Lung (tissue), 12 donors: ENCODE measurements around the gene RACGAP1. TPM values are rescaled to one million over a fixed set of nuclear protein-coding genes. Genes with fewer than 3 reads are reported as not detected.

Source experiments
- ATAC-seq: fragments of 200-7000 bp; cut with Tn5 transposase; one replicate; pipeline ENCODE4 v1.9.1; 2020; ENCODE audit warnings: moderate number of reproducible peaks; ENCODE audit not compliant: insufficient read depth, low FRiP score
- DNase-seq, 3 donors: peaks; one replicate each; pipeline ENCODE4 v3.0.0-alpha.2; 2013 to 2017
- H3K27ac ChIP-seq, 2 donors: one replicate each; pipeline ENCODE4 v1.5.1; 2013; ENCODE audit warnings: mild to moderate bottlenecking in 2 of 2, moderate library complexity in 2 of 2, control low read depth in 1 of 2, inconsistent platforms in 1 of 2, low read depth in 1 of 2, low read length in 1 of 2
- H3K27me3 ChIP-seq, 3 donors: one replicate each; pipeline ENCODE4 v1.5.1; 2013; ENCODE audit warnings: low read length in 2 of 3; ENCODE audit not compliant: control insufficient read depth in 3 of 3, insufficient read depth in 3 of 3
- H3K36me3 ChIP-seq, 4 donors: one replicate each; pipeline ENCODE4 v1.5.1; 2013; ENCODE audit warnings: low read length in 4 of 4, mild to moderate bottlenecking in 1 of 4, moderate library complexity in 1 of 4; ENCODE audit not compliant: control insufficient read depth in 4 of 4, insufficient read depth in 4 of 4
- H3K4me1 ChIP-seq, 5 donors: one replicate each; pipeline ENCODE4 v1.5.1; 2013; ENCODE audit warnings: low read length in 5 of 5, mild to moderate bottlenecking in 2 of 5, moderate library complexity in 1 of 5; ENCODE audit not compliant: control insufficient read depth in 5 of 5, insufficient read depth in 5 of 5
- H3K4me3 ChIP-seq: one replicate; pipeline ENCODE4 v1.5.1; 2013; ENCODE audit warnings: mild to moderate bottlenecking, control low read depth, moderate library complexity
- H3K9ac ChIP-seq, 2 donors: one replicate each; pipeline ENCODE4 v1.5.1; 2013; ENCODE audit warnings: low read length in 2 of 2, control low read depth in 1 of 2; ENCODE audit not compliant: insufficient read depth in 1 of 2
- H3K9me3 ChIP-seq, 4 donors: one replicate each; pipeline ENCODE4 v1.5.1; 2013; ENCODE audit warnings: low read length in 3 of 4, mild to moderate bottlenecking in 1 of 4, moderate library complexity in 1 of 4; ENCODE audit not compliant: control insufficient read depth in 4 of 4, insufficient read depth in 3 of 4
- CTCF ChIP-seq: IDR thresholded peaks from 2 replicates; pipeline ENCODE4 v1.5.1; 2012; ENCODE audit warnings: mild to moderate bottlenecking; ENCODE audit errors: control extremely low read depth, extremely low read depth
- WGBS, 2 donors: extraction: QIAGEN DNeasy Blood & Tissue Kit; methylation state at CpG; one replicate each; pipeline ENCODE4 v1.1.7; 2013; 5-methylcytosine and 5-hydroxymethylcytosine counted together
- polyA plus RNA-seq, 2 donors: library from polyadenylated mRNA; stranded (reverse); fragments of 200-250 nt; gene quantifications; one replicate each; pipeline ENCODE4 v1.2.1, GENCODE V29; 2013
- total RNA-seq, 2 donors: library from RNA; depleted of rRNA in 1 of 2; stranded (reverse); fragments of >200 nt in 1 of 2; gene quantifications; one replicate each; pipeline ENCODE4 v1.2.1, GENCODE V29; 2014 to 2021
- donor health status: control.
- donor health status: control.
- donor health status: Bipolar disorder and iron deficiency.
- donor health status: healthy.
- donor health status: DM: yes; HTN: yes; CAD: no.

The RACGAP1 gene
- total and polyA plus RNA-seq, 4 donors: 3.8 to 26.8 (median 10.2) TPM

GRCh38 chr12:49941556-49942511, 83.5 kb downstream of the RACGAP1 start:
- Histone ChIP-seq H3K27me3 (peaks cover 0 to 6% (median 0%) of the 10 kb centered on the region in 3 donors), H3K9me3 (no peaks in the 10 kb centered on the region), H3K9ac (no peak overlapping the region), H3K4me3 (no peak overlapping the region), H3K27ac (no peak overlapping the region), H3K36me3 (no peaks in the 10 kb centered on the region), H3K4me1 (peaks cover 0 to 17% (median 0%) of the 10 kb centered on the region in 5 donors)
- no peak for TF ChIP-seq CTCF
- 84 to 85% methylated on average over 13 of the region's 13 CpGs for WGBS, 2 donors
- ATAC-seq (no peak), DNase-seq (no peak)

GRCh38 chr12:49939707-49940106, 85.6 kb downstream of the RACGAP1 start:
- Histone ChIP-seq H3K9me3 (no peaks in the 10 kb centered on the region), H3K27me3 (peaks cover 0 to 3% (median 0%) of the 10 kb centered on the region in 3 donors), H3K9ac (no peak overlapping the region), H3K27ac (no peak overlapping the region), H3K4me3 (no peak overlapping the region), H3K4me1 (peaks cover 0 to 10% (median 0%) of the 10 kb centered on the region in 5 donors), H3K36me3 (no peaks in the 10 kb centered on the region)
- DNase-seq: no peak
- TF ChIP-seq CTCF: no peak
- ATAC-seq: no peak
- WGBS, 2 donors: 89 to 92% methylated on average over 1 of the region's 1 CpG

GRCh38 chr12:49939307-49939706, 86.0 kb downstream of the RACGAP1 start:
- Histone ChIP-seq H3K9ac (no peak overlapping the region), H3K36me3 (no peaks in the 10 kb centered on the region), H3K27me3 (no peaks in the 10 kb centered on the region), H3K4me1 (peaks cover 0 to 10% (median 0%) of the 10 kb centered on the region in 5 donors), H3K27ac (no peak overlapping the region), H3K4me3 (no peak overlapping the region), H3K9me3 (no peaks in the 10 kb centered on the region)
- ATAC-seq (no peak), DNase-seq (peak in 1 of 3 donors; percentile 34)
- no peak for TF ChIP-seq CTCF

Other genes with a start within 250 kb of the RACGAP1 start
- gene NCKAP5L, start 197.1 kb downstream of the RACGAP1 start, total RNA-seq: 10 to 100 TPM; 20.9 to 30.8 TPM
- 10 to 100 TPM; 15.7 to 19.2 TPM for gene NCKAP5L, start 197.1 kb downstream of the RACGAP1 start, polyA plus RNA-seq
- gene BCDIN3D, start 182.4 kb downstream of the RACGAP1 start, total RNA-seq: 1 to 10 TPM; 2.6 to 4.4 TPM
- 1 to 10 TPM; 2.6 to 3.4 TPM for gene BCDIN3D, start 182.4 kb downstream of the RACGAP1 start, polyA plus RNA-seq
- gene FAIM2, start 121.6 kb downstream of the RACGAP1 start, total RNA-seq: 1 to 10 TPM in 1 of 2 donors, under 1 TPM in 1; 0.57 to 1.4 TPM
- gene FAIM2, start 121.6 kb downstream of the RACGAP1 start, polyA plus RNA-seq: under 1 TPM; 0.46 to 0.53 TPM
- gene AQP2, start 74.8 kb downstream of the RACGAP1 start, total RNA-seq: not detected
- gene AQP2, start 74.8 kb downstream of the RACGAP1 start, polyA plus RNA-seq: not detected
- gene AQP5, start 63.6 kb downstream of the RACGAP1 start, total RNA-seq: 10 to 100 TPM in 1 of 2 donors, 1 to 10 TPM in 1; 7.5 to 39.7 TPM
- 10 to 100 TPM; 30.8 to 57.1 TPM for gene AQP5, start 63.6 kb downstream of the RACGAP1 start, polyA plus RNA-seq
- under 1 TPM; 0.31 to 0.40 TPM for gene AQP6, start 52.5 kb downstream of the RACGAP1 start, total RNA-seq
- under 1 TPM; 0.03 to 0.06 TPM for gene AQP6, start 52.5 kb downstream of the RACGAP1 start, polyA plus RNA-seq
- gene ASIC1, start 32.1 kb upstream of the RACGAP1 start, total RNA-seq: 1 to 10 TPM; 2.0 TPM
- under 1 TPM; 0.41 to 0.69 TPM for gene ASIC1, start 32.1 kb upstream of the RACGAP1 start, polyA plus RNA-seq
- gene SMARCD1, start 59.8 kb upstream of the RACGAP1 start, total RNA-seq: 10 to 100 TPM; 56.6 to 58.8 TPM
- 10 to 100 TPM; 11.9 to 26.6 TPM for gene SMARCD1, start 59.8 kb upstream of the RACGAP1 start, polyA plus RNA-seq
- gene GPD1, start 78.5 kb upstream of the RACGAP1 start, total RNA-seq: 10 to 100 TPM in 1 of 2 donors, not detected in 1; 20.0 TPM
- 1 to 10 TPM; 1.7 to 9.9 TPM for gene GPD1, start 78.5 kb upstream of the RACGAP1 start, polyA plus RNA-seq
- 10 to 100 TPM; 31.2 to 62.7 TPM for gene COX14, start 86.7 kb upstream of the RACGAP1 start, total RNA-seq
- gene COX14, start 86.7 kb upstream of the RACGAP1 start, polyA plus RNA-seq: 10 to 100 TPM; 78.1 to 85.3 TPM
- 10 to 100 TPM; 36.7 to 38.8 TPM for gene CERS5, start 141.9 kb upstream of the RACGAP1 start, total RNA-seq
- 10 to 100 TPM; 32.6 to 54.0 TPM for gene CERS5, start 141.9 kb upstream of the RACGAP1 start, polyA plus RNA-seq